Stimulated activated CD8-positive, alpha-beta memory T cell treated with anti-CD3 and anti-CD28 coated beads, Interleukin-7, amount 100 ng/mL, for 4 hours (primary cell): ENCODE measurements around the gene SPP2.
A peak's percentile ranks its signal among the peaks of the same experiment; 100 is the strongest.

Experiments used
- DNase-seq, 2 donors: peaks; one replicate each; pipeline ENCODE4 v3.0.0-alpha.2; 2020; ENCODE audit warnings: low read depth in 2 of 2

SPP2 gene

GRCh38 chr2:234038076-234038802 lies 12.3 kb upstream of the SPP2 start:
- DNase-seq: no peak

- DNase-seq: no peak
Measured at GRCh38 chr2:234044157-234044556, 6.3 kb upstream of the SPP2 start.

GRCh38 chr2:234046521-234046920 lies 4.0 kb upstream of the SPP2 start:
- DNase-seq: no peak

GRCh38 chr2:234047361-234047760 lies 3.1 kb upstream of the SPP2 start:
- no peak for DNase-seq

- no peak for DNase-seq
Measured at GRCh38 chr2:234048049-234048448, 2.5 kb upstream of the SPP2 start.

- DNase-seq: no peak
Measured at GRCh38 chr2:234051374-234052070, 1.0 kb downstream of the SPP2 start.

GRCh38 chr2:234058881-234059280 lies 8.4 kb downstream of the SPP2 start:
- DNase-seq: no peak

GRCh38 chr2:234060236-234060635 lies 9.7 kb downstream of the SPP2 start:
- no peak for DNase-seq

- no peak for DNase-seq
Measured at GRCh38 chr2:234061624-234062257, 11.2 kb downstream of the SPP2 start.

- no peak for DNase-seq
Measured at GRCh38 chr2:234066587-234066986, 16.1 kb downstream of the SPP2 start.

- DNase-seq: peak in 1 of 2 donors; percentile 12
Measured at GRCh38 chr2:234071664-234072063, 21.2 kb downstream of the SPP2 start.

- no peak for DNase-seq
Measured at GRCh38 chr2:234072454-234072853, 22.0 kb downstream of the SPP2 start.

GRCh38 chr2:234074751-234075517 lies 24.4 kb downstream of the SPP2 start:
- no peak for DNase-seq

- DNase-seq: no peak
Measured at GRCh38 chr2:234075518-234075915, 25.0 kb downstream of the SPP2 start.

- DNase-seq: no peak
Measured at GRCh38 chr2:234075947-234076346, 25.4 kb downstream of the SPP2 start.

- no peak for DNase-seq
Measured at GRCh38 chr2:234076451-234076850, 25.9 kb downstream of the SPP2 start.

GRCh38 chr2:234078129-234078528 lies 27.6 kb downstream of the SPP2 start:
- DNase-seq: no peak

- no peak for DNase-seq
Measured at GRCh38 chr2:234081970-234082822, 31.7 kb downstream of the SPP2 start.

- DNase-seq: no peak
Measured at GRCh38 chr2:234083572-234084348, 33.3 kb downstream of the SPP2 start.

GRCh38 chr2:234091432-234091879 lies 41.0 kb downstream of the SPP2 start:
- DNase-seq: no peak
